Loucy (cell line): Measurements from ENCODE around the gene DCAF11.

Experiments
- CTCF ChIP-seq: fragments of 200-600 bp; sonication (generic); conservative IDR thresholded peaks from 2 replicates; pipeline ENCODE4 v1.5.1; 2014; ENCODE audit warnings: mild to moderate bottlenecking, antibody characterized with exemption, low read length
- EZH2phosphoT487 ChIP-seq: fragments of 200-600 bp; IDR thresholded peaks from 2 replicates; pipeline ENCODE4 v1.6.1; 2018; ENCODE audit warnings: antibody characterized with exemption, mild to moderate bottlenecking, moderate library complexity, borderline replicate concordance

GRCh38 chr14:24079491-24080141, 35.0 kb upstream of the DCAF11 start:
- TF ChIP-seq CTCF, result no peak
- no peak for TF ChIP-seq EZH2phosphoT487
